Measurements from ENCODE around the gene SLCO2B1. TPM values are rescaled to one million over a fixed set of nuclear protein-coding genes. Genes with fewer than 3 reads are reported as not detected.
A peak's percentile ranks its signal among the peaks of the same experiment; 100 is the strongest.

Gene SLCO2B1
- total RNA-seq, 4 donors from 2014 or later: 50.4 to 160 (median 66.3) TPM

DNA sequence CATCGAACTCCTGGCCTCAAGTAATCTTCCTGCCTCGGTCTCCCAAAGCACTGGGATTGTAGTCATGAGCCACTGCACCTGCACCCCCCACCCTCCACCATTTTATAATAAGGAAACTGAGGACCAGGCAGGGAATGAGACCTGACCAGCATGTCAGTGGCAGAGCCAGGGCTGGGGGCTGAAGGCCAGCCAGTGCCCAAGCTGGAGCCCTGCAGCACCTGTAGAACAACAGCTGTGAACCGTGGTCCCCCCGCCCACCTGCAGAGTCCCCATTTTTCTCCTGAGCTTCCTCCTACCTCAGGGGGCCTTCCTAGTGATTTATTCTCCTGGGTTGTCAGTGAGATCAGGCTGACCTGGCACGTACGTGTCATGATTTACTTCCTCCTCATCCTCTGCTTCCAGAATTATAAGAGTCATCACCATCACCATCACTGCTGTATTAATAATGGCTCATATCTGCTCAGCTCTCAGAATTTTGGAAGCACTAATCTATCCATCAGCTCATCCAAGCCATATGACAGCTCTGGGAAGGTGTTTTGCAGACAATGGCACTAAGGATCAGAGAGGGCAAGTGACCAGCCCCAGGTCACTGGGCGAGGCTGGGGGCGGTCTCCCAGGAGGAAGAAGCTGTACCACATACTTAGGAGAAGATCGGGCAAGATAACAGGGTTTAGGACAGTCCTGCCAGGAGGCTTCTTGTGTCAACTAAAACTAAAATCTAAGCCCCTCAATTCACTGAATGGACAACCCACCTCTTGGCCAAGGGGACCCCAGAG lies 5.5 kb upstream of the SLCO2B1 start:
- Histone ChIP-seq H3K27ac (no peak overlapping the region), H3K36me3 (no peaks in the 10 kb centered on the region), H3K4me3 (no peak overlapping the region), H3K4me1 (peaks cover 0 to 34% (median 5%) of the 10 kb centered on the region in 4 donors), H3K9me3 (no peaks in the 10 kb centered on the region), H3K27me3 (no peaks in the 10 kb centered on the region)
- 72 to 83% methylated on average over 9 of the region's 9 CpGs for WGBS, 2 donors
- no peak for TF ChIP-seq POLR2A (IDR thresholded peaks at IDR 0.05)
- no peak for TF ChIP-seq EP300 (IDR thresholded peaks at IDR 0.05)
- TF ChIP-seq, protein P1, sequence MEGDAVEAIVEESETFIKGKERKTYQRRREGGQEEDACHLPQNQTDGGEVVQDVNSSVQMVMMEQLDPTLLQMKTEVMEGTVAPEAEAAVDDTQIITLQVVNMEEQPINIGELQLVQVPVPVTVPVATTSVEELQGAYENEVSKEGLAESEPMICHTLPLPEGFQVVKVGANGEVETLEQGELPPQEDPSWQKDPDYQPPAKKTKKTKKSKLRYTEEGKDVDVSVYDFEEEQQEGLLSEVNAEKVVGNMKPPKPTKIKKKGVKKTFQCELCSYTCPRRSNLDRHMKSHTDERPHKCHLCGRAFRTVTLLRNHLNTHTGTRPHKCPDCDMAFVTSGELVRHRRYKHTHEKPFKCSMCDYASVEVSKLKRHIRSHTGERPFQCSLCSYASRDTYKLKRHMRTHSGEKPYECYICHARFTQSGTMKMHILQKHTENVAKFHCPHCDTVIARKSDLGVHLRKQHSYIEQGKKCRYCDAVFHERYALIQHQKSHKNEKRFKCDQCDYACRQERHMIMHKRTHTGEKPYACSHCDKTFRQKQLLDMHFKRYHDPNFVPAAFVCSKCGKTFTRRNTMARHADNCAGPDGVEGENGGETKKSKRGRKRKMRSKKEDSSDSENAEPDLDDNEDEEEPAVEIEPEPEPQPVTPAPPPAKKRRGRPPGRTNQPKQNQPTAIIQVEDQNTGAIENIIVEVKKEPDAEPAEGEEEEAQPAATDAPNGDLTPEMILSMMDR (IDR thresholded peaks at IDR 0.05): no peak
- DNase-seq (ENCODE audit: low spot score in 2 of 2): no peak

DNA sequence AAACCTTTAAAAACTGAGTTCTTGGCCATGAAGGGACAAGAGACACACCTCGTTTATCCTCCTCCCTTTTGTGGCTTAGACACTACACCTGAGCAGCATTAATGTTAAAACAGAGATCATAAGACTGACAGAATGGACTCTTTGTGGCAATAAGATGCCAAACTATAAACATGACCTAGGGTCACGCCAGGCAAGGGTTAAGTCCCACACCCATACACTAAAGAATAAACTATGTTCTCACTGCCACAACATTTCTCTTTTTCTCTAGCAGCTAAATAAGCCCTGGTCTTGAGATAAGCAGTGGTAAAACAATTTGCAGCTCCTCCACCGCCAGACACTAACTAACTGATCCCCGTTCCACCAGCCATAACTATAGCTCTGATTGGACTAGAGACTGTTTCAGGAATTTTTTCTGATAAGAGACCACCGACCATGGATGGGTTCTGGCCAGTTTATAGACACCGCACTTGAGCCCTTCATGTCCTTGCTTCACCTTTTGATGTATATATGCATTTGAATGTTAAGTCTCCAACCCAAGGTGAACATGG lies 4.9 kb upstream of the SLCO2B1 start:
- WGBS, 2 donors: 57 to 67% methylated on average over 6 of the region's 6 CpGs
- Histone ChIP-seq H3K36me3 (no peaks in the 10 kb centered on the region), H3K4me3 (no peak overlapping the region)

DNA sequence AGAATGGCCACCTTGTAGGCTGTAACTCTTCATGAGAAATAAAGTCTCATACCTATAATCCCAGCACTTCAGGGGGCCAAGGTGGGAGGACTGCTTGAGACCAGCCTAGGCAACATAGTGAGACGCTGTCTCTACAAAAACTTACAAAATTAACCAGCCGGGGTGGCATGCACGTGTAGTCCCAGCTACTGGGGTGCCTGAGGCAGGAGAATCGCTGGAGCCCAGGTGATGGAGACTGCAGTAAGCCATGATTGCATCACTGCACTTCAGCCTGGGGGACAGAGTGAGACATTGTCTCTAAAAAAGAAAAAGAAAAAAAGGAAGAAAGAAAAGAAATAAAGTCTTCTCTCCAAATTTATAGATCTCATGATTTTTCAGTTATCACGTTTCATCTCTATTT lies 4.2 kb upstream of the SLCO2B1 start:
- Histone ChIP-seq H3K9me3 (no peaks in the 10 kb centered on the region), H3K4me3 (no peak overlapping the region), H3K36me3 (no peaks in the 10 kb centered on the region), H3K27me3 (no peaks in the 10 kb centered on the region), H3K27ac (no peak overlapping the region), H3K4me1 (peaks cover 0 to 30% (median 5%) of the 10 kb centered on the region in 4 donors)
- TF ChIP-seq POLR2A (IDR thresholded peaks at IDR 0.05) (no peak), EP300 (IDR thresholded peaks at IDR 0.05) (no peak)
- TF ChIP-seq, protein P1 (IDR thresholded peaks at IDR 0.05): no peak
- 72 to 82% methylated on average over 5 of the region's 5 CpGs for WGBS, 2 donors
- DNase-seq (ENCODE audit: low spot score in 2 of 2): no peak

More for the DNA sequence above, 4.9 kb upstream of the SLCO2B1 start:
- DNase-seq (ENCODE audit: low spot score in 2 of 2): no peak
- H3K27ac ChIP-seq: no peak overlapping the region
- no peaks in the 10 kb centered on the region for H3K27me3 ChIP-seq
- peaks cover 0 to 30% (median 5%) of the 10 kb centered on the region in 4 donors for H3K4me1 ChIP-seq
- no peaks in the 10 kb centered on the region for H3K9me3 ChIP-seq
- TF ChIP-seq EP300 (IDR thresholded peaks at IDR 0.05) (no peak), POLR2A (IDR thresholded peaks at IDR 0.05) (no peak)
- TF ChIP-seq, protein P1 (IDR thresholded peaks at IDR 0.05): no peak

DNA sequence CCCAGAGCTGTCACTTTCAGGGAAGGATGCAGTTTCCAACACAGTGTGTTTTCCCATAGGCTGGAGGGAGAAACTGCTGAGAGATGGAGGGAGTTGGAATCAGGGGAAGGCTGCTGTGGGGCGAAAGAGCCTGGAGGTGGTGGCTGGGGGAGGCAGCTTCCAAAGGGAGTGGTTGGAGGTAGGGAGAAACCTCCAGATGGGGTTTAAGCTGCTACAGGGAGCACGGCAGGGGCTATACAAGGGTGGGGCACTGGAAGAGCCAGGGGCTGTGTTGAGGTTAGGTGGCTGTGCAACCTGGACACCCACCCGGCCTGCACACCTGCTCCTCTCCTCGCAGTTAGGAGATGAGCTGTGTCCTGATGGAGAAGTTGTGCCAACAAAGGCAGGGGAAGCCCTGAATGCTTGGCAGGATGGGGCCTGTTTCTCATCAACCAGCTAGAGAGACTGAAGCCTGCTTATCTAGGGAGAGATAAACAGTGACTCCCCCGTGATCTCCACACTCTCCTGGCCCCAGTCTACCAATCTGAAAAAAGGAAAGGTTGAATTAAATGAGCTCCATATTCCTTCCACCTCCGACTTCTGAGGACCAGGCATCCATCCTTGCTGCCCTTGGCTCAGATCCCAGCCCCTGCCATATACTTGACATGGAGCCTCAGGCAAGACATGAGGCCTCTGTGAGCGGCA lies 3.6 kb upstream of the SLCO2B1 start:
- H3K27me3 ChIP-seq: no peaks in the 10 kb centered on the region
- no peak overlapping the region for H3K27ac ChIP-seq
- H3K4me3 ChIP-seq: no peak overlapping the region
- no peaks in the 10 kb centered on the region for H3K36me3 ChIP-seq
- 75 to 85% methylated on average over 7 of the region's 7 CpGs for WGBS, 2 donors
- H3K4me1 ChIP-seq: peaks cover 0 to 30% (median 5%) of the 10 kb centered on the region in 4 donors
- H3K9me3 ChIP-seq: no peaks in the 10 kb centered on the region
- DNase-seq (ENCODE audit: low spot score in 2 of 2): no peak
- TF ChIP-seq EP300 (IDR thresholded peaks at IDR 0.05): no peak
- TF ChIP-seq POLR2A (IDR thresholded peaks at IDR 0.05): no peak
- TF ChIP-seq, protein P1 (IDR thresholded peaks at IDR 0.05): no peak

DNA sequence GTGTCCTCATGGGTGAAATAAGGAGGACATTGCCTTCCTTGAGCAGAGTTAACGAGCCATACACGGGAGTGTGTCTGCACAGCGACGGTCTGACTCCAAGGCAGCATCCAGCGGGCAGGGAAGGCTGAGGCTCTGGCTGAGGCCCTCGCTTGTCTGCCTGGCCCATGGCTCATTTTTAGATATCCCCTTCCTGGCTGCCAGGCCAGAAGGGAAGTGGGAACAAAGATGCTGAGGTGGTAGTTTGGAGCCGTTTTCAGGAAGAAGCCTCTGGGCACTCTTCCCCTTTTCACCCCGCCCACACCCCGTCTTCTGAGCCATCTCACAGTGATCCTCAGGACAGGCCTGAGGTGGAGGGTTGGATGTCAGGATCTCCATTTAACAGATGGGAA lies 3.0 kb upstream of the SLCO2B1 start:
- Histone ChIP-seq H3K27ac (no peak overlapping the region), H3K9me3 (no peaks in the 10 kb centered on the region), H3K36me3 (no peaks in the 10 kb centered on the region), H3K4me3 (no peak overlapping the region), H3K27me3 (no peaks in the 10 kb centered on the region), H3K4me1 (peaks cover 0 to 25% (median 5%) of the 10 kb centered on the region in 4 donors)
- TF ChIP-seq, protein P1 (IDR thresholded peaks at IDR 0.05): no peak
- peak in 1 of 2 donors; percentile 61 for TF ChIP-seq EP300 (IDR thresholded peaks at IDR 0.05)
- no peak for TF ChIP-seq POLR2A (IDR thresholded peaks at IDR 0.05)
- peak in 1 of 2 donors; percentile 21 for DNase-seq (ENCODE audit: low spot score in 2 of 2)
- 59 to 72% methylated on average over 9 of the region's 9 CpGs for WGBS, 2 donors

Measured in tibial nerve (tissue), 4 donors.